Endothelial cell (in vitro differentiated cells): ENCODE results near the gene RBM19. TPM values are rescaled to one million over a fixed set of nuclear protein-coding genes. Genes with fewer than 3 reads are reported as not detected.

Experiments
- DNase-seq: peaks from one replicate; pipeline ENCODE4 v3.0.0; 2021; ENCODE audit warnings: low spot score
- H3K27ac Mint-ChIP-seq: one replicate; pipeline ENCODE4 v1.8.0; 2021; ENCODE audit warnings: mixed read lengths, inconsistent platforms; ENCODE audit not compliant: unreplicated experiment
- H3K27me3 Mint-ChIP-seq: one replicate; pipeline ENCODE4 v1.8.0; 2021; ENCODE audit warnings: mild to moderate bottlenecking, moderate library complexity, mixed read lengths, inconsistent platforms; ENCODE audit not compliant: unreplicated experiment
- H3K36me3 Mint-ChIP-seq: one replicate; pipeline ENCODE4 v1.8.0; 2021; ENCODE audit warnings: mild to moderate bottlenecking, low read depth, mixed read lengths, inconsistent platforms; ENCODE audit not compliant: unreplicated experiment
- H3K4me1 Mint-ChIP-seq: one replicate; pipeline ENCODE4 v1.8.0; 2021; ENCODE audit warnings: mild to moderate bottlenecking, mixed read lengths, inconsistent platforms; ENCODE audit not compliant: unreplicated experiment
- H3K4me3 Mint-ChIP-seq: one replicate; pipeline ENCODE4 v1.8.0; 2021; ENCODE audit warnings: mild to moderate bottlenecking, mixed read lengths, inconsistent platforms; ENCODE audit not compliant: unreplicated experiment
- H3K9me3 Mint-ChIP-seq: one replicate; pipeline ENCODE4 v1.8.0; 2021; ENCODE audit warnings: mixed read lengths, inconsistent platforms; ENCODE audit not compliant: unreplicated experiment
- total RNA-seq: library from RNA; stranded (reverse); fragmentation: NEBNext Ultra II Directional; extraction: Animal tissue kit (Norgen Biotek cat#: 25700); gene quantifications from one replicate; pipeline ENCODE4 v1.2.1, GENCODE V29; 2021; ENCODE audit not compliant: unreplicated experiment
- TF ChIP-seq, protein P1 (sequence below): fragments of 200-600 bp; sonication (generic); IDR thresholded peaks from one replicate; pipeline ENCODE4 v1.5.0; 2021; ENCODE audit warnings: antibody characterized with exemption; ENCODE audit not compliant: unreplicated experiment

Gene RBM19
- total RNA-seq, 1 donor from 2014 or later = 27.4 TPM

DNA sequence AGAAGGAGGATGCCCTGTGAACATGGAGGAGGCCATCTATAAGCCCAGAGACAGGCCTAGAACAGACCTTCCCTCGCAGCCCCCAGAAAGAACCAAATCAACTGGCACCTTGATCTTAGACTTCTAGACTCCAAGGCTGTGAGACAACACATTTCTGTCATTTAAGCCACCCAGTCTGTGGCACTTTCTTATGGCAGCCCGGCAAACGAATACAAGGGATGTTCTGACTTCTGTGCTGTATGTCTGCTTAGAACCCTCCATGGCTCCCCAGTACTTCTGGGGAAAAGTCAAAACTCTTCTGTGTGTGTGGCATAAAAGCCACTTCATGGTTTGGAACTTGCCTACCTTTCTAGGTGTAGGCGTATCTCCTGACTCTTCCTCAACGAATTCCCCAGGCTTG is 42.9 kb downstream of the RBM19 start:
- TF ChIP-seq, protein P1, sequence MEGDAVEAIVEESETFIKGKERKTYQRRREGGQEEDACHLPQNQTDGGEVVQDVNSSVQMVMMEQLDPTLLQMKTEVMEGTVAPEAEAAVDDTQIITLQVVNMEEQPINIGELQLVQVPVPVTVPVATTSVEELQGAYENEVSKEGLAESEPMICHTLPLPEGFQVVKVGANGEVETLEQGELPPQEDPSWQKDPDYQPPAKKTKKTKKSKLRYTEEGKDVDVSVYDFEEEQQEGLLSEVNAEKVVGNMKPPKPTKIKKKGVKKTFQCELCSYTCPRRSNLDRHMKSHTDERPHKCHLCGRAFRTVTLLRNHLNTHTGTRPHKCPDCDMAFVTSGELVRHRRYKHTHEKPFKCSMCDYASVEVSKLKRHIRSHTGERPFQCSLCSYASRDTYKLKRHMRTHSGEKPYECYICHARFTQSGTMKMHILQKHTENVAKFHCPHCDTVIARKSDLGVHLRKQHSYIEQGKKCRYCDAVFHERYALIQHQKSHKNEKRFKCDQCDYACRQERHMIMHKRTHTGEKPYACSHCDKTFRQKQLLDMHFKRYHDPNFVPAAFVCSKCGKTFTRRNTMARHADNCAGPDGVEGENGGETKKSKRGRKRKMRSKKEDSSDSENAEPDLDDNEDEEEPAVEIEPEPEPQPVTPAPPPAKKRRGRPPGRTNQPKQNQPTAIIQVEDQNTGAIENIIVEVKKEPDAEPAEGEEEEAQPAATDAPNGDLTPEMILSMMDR = no peak
- DNase-seq = no peak
- peaks cover 46% of the 10 kb centered on the region for H3K4me1 Mint-ChIP-seq
- no peak overlapping the region for H3K4me3 Mint-ChIP-seq
- no peaks in the 10 kb centered on the region for H3K9me3 Mint-ChIP-seq
- no peak overlapping the region for H3K27ac Mint-ChIP-seq
- peaks cover 8% of the 10 kb centered on the region for H3K27me3 Mint-ChIP-seq
- peaks cover 19% of the 10 kb centered on the region for H3K36me3 Mint-ChIP-seq

DNA sequence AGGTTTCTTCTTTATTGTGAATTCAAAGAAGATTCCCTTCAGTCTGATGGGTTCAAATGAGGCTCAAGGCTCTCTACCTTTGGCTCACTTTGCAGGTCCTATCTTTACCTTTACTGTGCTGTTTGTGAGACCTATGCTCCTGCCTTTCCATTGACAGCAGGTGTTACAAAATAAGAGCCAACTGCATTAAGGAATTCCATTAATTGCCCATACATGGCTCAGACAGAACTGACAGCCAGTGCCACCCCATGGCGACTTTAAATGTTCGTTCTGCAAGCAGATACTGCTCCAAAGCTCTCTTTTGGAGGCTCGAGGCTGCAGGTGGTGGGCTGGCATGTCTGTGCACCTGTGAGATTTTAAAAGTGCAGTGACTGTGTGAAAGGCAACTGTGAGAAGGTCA is 44.7 kb downstream of the RBM19 start:
- peaks cover 40% of the 10 kb centered on the region for H3K4me1 Mint-ChIP-seq
- peaks cover 7% of the 10 kb centered on the region for H3K27me3 Mint-ChIP-seq
- no peak overlapping the region for H3K27ac Mint-ChIP-seq
- DNase-seq = no peak
- no peak overlapping the region for H3K4me3 Mint-ChIP-seq
- no peaks in the 10 kb centered on the region for H3K9me3 Mint-ChIP-seq
- H3K36me3 Mint-ChIP-seq = peaks cover 13% of the 10 kb centered on the region
- TF ChIP-seq, protein P1 = no peak

DNA sequence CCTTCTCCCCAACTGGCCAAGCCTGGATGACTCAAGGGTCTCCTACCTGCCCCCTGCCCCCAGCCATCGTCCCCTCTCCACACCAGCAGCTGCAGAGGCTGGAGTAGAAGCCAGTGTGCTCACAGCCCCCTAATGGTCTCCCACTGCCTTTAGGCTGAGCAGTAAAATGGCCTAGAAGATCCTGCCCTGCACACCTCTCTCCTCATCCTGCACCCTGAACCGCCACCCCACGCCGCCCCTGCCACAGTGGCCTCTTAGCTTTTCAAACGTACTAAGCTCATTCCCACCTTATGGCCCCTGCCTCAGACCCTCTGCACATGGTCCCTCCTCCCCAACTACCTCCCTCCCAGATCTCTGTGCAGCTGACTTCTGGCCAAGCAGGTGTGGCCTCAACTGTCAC is 46.3 kb downstream of the RBM19 start:
- Mint-ChIP-seq H3K4me3 (no peak overlapping the region), H3K27me3 (peaks cover 9% of the 10 kb centered on the region), H3K9me3 (no peaks in the 10 kb centered on the region), H3K27ac (no peak overlapping the region), H3K4me1 (peaks cover 34% of the 10 kb centered on the region), H3K36me3 (peaks cover 10% of the 10 kb centered on the region)
- TF ChIP-seq, protein P1 = no peak
- no peak for DNase-seq

DNA sequence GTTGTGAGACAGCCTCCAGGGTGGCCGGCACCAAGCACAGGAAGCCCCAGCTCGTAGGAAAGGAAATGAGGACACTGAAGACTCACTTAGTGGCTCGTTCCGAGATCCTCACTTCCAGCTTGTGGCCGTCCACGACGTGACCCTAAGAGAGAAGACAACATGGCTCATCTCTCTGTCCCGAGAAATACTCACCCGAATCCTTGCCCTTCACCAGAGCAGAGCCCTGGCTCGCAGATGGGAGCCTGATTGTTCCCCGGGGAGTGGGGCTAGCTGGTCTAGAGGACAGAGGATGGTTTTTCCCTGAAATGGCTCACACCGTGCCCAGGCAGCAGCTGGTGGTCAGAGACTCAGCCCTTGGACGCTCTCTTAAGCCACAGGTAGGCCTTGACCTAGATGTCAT is 47.8 kb downstream of the RBM19 start:
- TF ChIP-seq, protein P1 = no peak
- DNase-seq = no peak
- Mint-ChIP-seq H3K9me3 (no peaks in the 10 kb centered on the region), H3K36me3 (peaks cover 9% of the 10 kb centered on the region), H3K4me3 (no peak overlapping the region), H3K27me3 (peaks cover 9% of the 10 kb centered on the region), H3K27ac (no peak overlapping the region), H3K4me1 (peaks cover 36% of the 10 kb centered on the region)

DNA sequence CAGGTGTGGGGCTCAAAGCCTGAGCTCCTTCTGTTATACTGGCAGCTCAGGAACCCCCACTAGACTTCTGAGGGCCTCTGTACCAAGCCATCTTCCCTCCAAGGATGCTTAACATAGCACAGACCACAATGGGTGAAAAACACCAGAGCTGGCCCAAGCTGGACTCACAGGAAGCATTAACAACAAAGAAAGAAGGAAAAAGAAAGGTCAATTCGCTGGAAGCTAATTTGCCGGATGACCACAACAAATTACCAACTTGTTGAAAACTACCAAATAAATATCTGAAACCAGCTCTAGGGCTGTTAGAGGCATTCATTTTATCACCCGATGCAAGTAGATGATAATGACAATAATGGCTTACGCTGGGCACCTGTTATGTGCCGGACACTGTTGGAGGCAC is 48.7 kb downstream of the RBM19 start:
- Mint-ChIP-seq H3K27me3 (peaks cover 11% of the 10 kb centered on the region), H3K27ac (no peak overlapping the region), H3K36me3 (peaks cover 9% of the 10 kb centered on the region), H3K9me3 (no peaks in the 10 kb centered on the region), H3K4me3 (no peak overlapping the region), H3K4me1 (peaks cover 36% of the 10 kb centered on the region)
- TF ChIP-seq, protein P1 = no peak
- DNase-seq = no peak
